ENCODE measurements around the gene HOXA9.

The HOXA9 gene

DNA sequence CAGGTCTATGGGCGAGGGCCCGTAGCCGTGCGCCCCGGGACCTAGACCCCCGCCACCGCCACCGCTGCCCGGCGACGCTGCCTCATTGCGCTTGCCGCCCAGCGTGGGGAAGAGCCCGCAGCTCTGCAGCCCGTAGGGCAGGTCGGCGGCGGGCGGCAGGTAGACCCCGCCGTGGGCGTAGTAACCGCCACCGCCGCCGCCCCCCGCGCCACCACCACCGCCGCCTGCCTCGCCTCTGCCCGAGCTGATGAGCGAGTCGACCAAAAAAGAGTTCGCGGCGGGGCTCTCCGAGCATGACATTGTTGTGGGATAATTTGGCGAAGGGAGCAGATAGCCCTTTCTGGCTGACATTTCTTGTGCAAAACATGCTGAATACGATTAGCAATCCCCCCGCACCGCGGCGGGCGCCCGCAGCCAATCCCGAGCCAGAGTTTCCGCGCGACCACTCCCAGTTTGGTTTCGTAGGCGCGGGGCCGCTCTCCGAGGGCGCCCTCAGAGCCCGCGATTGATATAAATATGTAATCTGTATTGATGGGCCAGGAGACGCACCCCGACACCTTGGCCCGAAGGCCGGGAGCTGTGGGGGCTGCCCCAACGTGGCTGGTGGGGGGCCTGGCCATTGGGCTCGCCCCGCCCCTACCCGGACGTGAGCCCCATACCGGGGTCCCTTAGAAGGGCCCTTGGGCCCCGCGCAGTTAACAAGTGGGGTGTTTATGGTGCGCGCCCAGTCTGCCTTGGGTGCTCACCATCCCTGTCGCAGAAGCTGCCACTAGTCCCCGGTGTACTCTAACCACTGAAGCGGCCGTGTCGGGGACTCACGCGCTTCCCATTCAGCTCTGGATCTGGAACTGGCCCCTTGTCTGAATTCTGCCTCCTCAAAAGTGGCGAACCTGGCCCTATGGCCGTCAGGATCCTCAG is 8.9 kb upstream of the HOXA9 start, which contains the start of gene HOXA10 (continued):
- TF ChIP-seq, protein P1, sequence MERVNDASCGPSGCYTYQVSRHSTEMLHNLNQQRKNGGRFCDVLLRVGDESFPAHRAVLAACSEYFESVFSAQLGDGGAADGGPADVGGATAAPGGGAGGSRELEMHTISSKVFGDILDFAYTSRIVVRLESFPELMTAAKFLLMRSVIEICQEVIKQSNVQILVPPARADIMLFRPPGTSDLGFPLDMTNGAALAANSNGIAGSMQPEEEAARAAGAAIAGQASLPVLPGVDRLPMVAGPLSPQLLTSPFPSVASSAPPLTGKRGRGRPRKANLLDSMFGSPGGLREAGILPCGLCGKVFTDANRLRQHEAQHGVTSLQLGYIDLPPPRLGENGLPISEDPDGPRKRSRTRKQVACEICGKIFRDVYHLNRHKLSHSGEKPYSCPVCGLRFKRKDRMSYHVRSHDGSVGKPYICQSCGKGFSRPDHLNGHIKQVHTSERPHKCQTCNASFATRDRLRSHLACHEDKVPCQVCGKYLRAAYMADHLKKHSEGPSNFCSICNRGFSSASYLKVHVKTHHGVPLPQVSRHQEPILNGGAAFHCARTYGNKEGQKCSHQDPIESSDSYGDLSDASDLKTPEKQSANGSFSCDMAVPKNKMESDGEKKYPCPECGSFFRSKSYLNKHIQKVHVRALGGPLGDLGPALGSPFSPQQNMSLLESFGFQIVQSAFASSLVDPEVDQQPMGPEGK (tag by site-specific recombination; IDR thresholded peaks at IDR 0.05) = peak; percentile 87
- no peak for TF ChIP-seq ZNF785 (tag by site-specific recombination; IDR thresholded peaks at IDR 0.05)
- TF ChIP-seq FEZF1 (tag by site-specific recombination; IDR thresholded peaks at IDR 0.05) = no peak
- TF ChIP-seq ZNF394 (tag by site-specific recombination; IDR thresholded peaks at IDR 0.05; ENCODE audit: borderline replicate concordance) = peak; percentile 19; the same call in 1 of the 2 replicates
- no peak for TF ChIP-seq ZNF10 (tag by site-specific recombination; IDR thresholded peaks at IDR 0.05)
- TF ChIP-seq, protein P2, sequence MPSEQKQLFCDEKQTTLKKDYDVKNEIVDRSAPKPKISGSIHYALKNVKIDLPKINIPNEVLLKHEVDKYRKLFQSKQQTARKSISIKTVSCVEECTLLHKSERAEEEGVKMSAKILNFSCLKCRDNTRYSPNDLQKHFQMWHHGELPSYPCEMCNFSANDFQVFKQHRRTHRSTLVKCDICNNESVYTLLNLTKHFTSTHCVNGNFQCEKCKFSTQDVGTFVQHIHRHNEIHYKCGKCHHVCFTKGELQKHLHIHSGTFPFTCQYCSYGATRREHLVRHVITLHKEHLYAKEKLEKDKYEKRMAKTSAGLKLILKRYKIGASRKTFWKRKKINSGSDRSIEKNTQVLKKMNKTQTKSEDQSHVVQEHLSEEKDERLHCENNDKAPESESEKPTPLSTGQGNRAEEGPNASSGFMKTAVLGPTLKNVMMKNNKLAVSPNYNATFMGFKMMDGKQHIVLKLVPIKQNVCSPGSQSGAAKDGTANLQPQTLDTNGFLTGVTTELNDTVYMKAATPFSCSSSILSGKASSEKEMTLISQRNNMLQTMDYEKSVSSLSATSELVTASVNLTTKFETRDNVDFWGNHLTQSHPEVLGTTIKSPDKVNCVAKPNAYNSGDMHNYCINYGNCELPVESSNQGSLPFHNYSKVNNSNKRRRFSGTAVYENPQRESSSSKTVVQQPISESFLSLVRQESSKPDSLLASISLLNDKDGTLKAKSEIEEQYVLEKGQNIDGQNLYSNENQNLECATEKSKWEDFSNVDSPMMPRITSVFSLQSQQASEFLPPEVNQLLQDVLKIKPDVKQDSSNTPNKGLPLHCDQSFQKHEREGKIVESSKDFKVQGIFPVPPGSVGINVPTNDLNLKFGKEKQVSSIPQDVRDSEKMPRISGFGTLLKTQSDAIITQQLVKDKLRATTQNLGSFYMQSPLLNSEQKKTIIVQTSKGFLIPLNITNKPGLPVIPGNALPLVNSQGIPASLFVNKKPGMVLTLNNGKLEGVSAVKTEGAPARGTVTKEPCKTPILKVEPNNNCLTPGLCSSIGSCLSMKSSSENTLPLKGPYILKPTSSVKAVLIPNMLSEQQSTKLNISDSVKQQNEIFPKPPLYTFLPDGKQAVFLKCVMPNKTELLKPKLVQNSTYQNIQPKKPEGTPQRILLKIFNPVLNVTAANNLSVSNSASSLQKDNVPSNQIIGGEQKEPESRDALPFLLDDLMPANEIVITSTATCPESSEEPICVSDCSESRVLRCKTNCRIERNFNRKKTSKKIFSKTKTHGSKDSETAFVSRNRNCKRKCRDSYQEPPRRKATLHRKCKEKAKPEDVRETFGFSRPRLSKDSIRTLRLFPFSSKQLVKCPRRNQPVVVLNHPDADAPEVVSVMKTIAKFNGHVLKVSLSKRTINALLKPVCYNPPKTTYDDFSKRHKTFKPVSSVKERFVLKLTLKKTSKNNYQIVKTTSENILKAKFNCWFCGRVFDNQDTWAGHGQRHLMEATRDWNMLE (tag by site-specific recombination; conservative IDR thresholded peaks at IDR 0.05; ENCODE audit: low read depth) = no peak
- TF ChIP-seq ZSCAN23 (tag by site-specific recombination; IDR thresholded peaks at IDR 0.05) = no peak
- no peak for TF ChIP-seq ZNF561 (tag by site-specific recombination; IDR thresholded peaks at IDR 0.05; ENCODE audit: borderline replicate concordance)
- TF ChIP-seq, protein P3, sequence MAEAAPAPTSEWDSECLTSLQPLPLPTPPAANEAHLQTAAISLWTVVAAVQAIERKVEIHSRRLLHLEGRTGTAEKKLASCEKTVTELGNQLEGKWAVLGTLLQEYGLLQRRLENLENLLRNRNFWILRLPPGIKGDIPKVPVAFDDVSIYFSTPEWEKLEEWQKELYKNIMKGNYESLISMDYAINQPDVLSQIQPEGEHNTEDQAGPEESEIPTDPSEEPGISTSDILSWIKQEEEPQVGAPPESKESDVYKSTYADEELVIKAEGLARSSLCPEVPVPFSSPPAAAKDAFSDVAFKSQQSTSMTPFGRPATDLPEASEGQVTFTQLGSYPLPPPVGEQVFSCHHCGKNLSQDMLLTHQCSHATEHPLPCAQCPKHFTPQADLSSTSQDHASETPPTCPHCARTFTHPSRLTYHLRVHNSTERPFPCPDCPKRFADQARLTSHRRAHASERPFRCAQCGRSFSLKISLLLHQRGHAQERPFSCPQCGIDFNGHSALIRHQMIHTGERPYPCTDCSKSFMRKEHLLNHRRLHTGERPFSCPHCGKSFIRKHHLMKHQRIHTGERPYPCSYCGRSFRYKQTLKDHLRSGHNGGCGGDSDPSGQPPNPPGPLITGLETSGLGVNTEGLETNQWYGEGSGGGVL (tag by site-specific recombination; IDR thresholded peaks at IDR 0.05) = no peak
- TF ChIP-seq ZNF221 (tag by site-specific recombination; IDR thresholded peaks at IDR 0.05; ENCODE audit: borderline replicate concordance) = no peak
- no peak for TF ChIP-seq ZNF311 (tag by site-specific recombination; IDR thresholded peaks at IDR 0.05; ENCODE audit: borderline replicate concordance)
- no peak for TF ChIP-seq ZNF48 (tag by site-specific recombination; IDR thresholded peaks at IDR 0.05)
- no peak for TF ChIP-seq HOXA7 (CRISPR knock-in tag; IDR thresholded peaks at IDR 0.05; ENCODE audit: borderline replicate concordance)
- no peak for TF ChIP-seq TCF7L2 (IDR thresholded peaks at IDR 0.05; ENCODE audit: borderline replicate concordance, low read depth, low read length)
- no peak for TF ChIP-seq ZNF169 (tag by site-specific recombination; IDR thresholded peaks at IDR 0.05)
- no peak for TF ChIP-seq ZNF747 (tag by site-specific recombination; IDR thresholded peaks at IDR 0.05)
- TF ChIP-seq ZNF391 (tag by site-specific recombination; IDR thresholded peaks at IDR 0.05; ENCODE audit: borderline replicate concordance, low read depth) = no peak
- no peak for TF ChIP-seq BCL11A (tag by site-specific recombination; IDR thresholded peaks at IDR 0.05; ENCODE audit: low read depth)
- TF ChIP-seq ZNF76 (tag by site-specific recombination; IDR thresholded peaks at IDR 0.05; ENCODE audit: borderline replicate concordance, low read depth) = no peak
- TF ChIP-seq, protein P4, sequence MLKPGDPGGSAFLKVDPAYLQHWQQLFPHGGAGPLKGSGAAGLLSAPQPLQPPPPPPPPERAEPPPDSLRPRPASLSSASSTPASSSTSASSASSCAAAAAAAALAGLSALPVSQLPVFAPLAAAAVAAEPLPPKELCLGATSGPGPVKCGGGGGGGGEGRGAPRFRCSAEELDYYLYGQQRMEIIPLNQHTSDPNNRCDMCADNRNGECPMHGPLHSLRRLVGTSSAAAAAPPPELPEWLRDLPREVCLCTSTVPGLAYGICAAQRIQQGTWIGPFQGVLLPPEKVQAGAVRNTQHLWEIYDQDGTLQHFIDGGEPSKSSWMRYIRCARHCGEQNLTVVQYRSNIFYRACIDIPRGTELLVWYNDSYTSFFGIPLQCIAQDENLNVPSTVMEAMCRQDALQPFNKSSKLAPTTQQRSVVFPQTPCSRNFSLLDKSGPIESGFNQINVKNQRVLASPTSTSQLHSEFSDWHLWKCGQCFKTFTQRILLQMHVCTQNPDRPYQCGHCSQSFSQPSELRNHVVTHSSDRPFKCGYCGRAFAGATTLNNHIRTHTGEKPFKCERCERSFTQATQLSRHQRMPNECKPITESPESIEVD (tag by site-specific recombination; IDR thresholded peaks at IDR 0.05) = no peak
- TF ChIP-seq ZNF677 (tag by site-specific recombination; IDR thresholded peaks at IDR 0.05) = no peak
- no peak for TF ChIP-seq ZNF621 (tag by site-specific recombination; IDR thresholded peaks at IDR 0.05)
- TF ChIP-seq ZNF121 (tag by site-specific recombination; IDR thresholded peaks at IDR 0.05) = 0 out of 2 replicates have a peak, but pooled peaks have one; percentile 10
- no peak for TF ChIP-seq ZNF600 (tag by site-specific recombination; IDR thresholded peaks at IDR 0.05)
- TF ChIP-seq ZNF423 (tag by site-specific recombination; IDR thresholded peaks at IDR 0.05) = peak; percentile 92
- TF ChIP-seq ZSCAN30 (tag by site-specific recombination; IDR thresholded peaks at IDR 0.05) = peak; percentile 62; the same call in 1 of the 2 replicates
- no peak for TF ChIP-seq ZFP3 (tag by site-specific recombination; IDR thresholded peaks at IDR 0.05; ENCODE audit: low read depth)
- TF ChIP-seq ZNF133 (tag by site-specific recombination; IDR thresholded peaks at IDR 0.05) = no peak
- TF ChIP-seq ZBTB20 (tag by site-specific recombination; IDR thresholded peaks at IDR 0.05) = peak; percentile 82
